HFF-Myc (cell line): Measurements from ENCODE around the gene C1orf159.

Experiments used
- DNase-seq: peaks from one replicate; pipeline ENCODE4 v3.0.0-alpha.2; 2011; ENCODE audit warnings: low read depth; ENCODE audit errors: extremely low read depth
- H3K4me3 ChIP-seq: replicated peaks from 2 replicates; pipeline ENCODE4 v1.5.1; 2011; ENCODE audit warnings: low read depth, mild to moderate bottlenecking, control low read depth, low read length
- CTCF ChIP-seq: IDR thresholded peaks from 2 replicates; pipeline ENCODE4 v1.5.1; 2012; ENCODE audit warnings: mild to moderate bottlenecking, low read depth, low read length, control low read depth; ENCODE audit errors: missing control alignments

Gene C1orf159

GRCh38 chr1:1116701-1117468 lies 996 bp upstream of the C1orf159 start:
- H3K4me3 ChIP-seq: peak overlapping the region; percentile 63
- TF ChIP-seq CTCF: no peak
- DNase-seq: no peak

- peak overlapping the region; percentile 63 for H3K4me3 ChIP-seq
- DNase-seq: no peak
- no peak for TF ChIP-seq CTCF
These were observed 628 bp downstream of the C1orf159 start for GRCh38 chr1:1115136-1115785.

GRCh38 chr1:1114431-1114830 lies 1.5 kb downstream of the C1orf159 start:
- no peak for TF ChIP-seq CTCF
- peak overlapping the region; percentile 45; the same call in 1 of the 2 replicates for H3K4me3 ChIP-seq
- no peak for DNase-seq

GRCh38 chr1:1112237-1112985 lies 3.5 kb downstream of the C1orf159 start:
- no peak for TF ChIP-seq CTCF
- DNase-seq: no peak

GRCh38 chr1:1111516-1112236 lies 4.2 kb downstream of the C1orf159 start:
- DNase-seq: no peak
- no peak overlapping the region for H3K4me3 ChIP-seq
- TF ChIP-seq CTCF: no peak

More at GRCh38 chr1:1112237-1112985, 3.5 kb downstream of the C1orf159 start:
- H3K4me3 ChIP-seq: no peak overlapping the region

GRCh38 chr1:1110561-1110971 lies 5.3 kb downstream of the C1orf159 start:
- no peak for DNase-seq
- no peak overlapping the region for H3K4me3 ChIP-seq

More at GRCh38 chr1:1110561-1110971, 5.3 kb downstream of the C1orf159 start:
- TF ChIP-seq CTCF: no peak
